IMR-90 (cell line): Measurements from ENCODE around the gene AQP12A. TPM values are rescaled to one million over a fixed set of nuclear protein-coding genes. Genes with fewer than 3 reads are reported as not detected.
A peak's percentile ranks its signal among the peaks of the same experiment; 100 is the strongest.
"Not testable (repeated sequence)": the region's sequence is repeated elsewhere in the genome, so short reads cannot be mapped to it uniquely, and the experiment has no call there.

ENCODE experiments used
- ATAC-seq: fragments of 200-7000 bp; cut with Tn5 transposase; 2 replicates; pipeline ENCODE4 v1.9.1; 2020; ENCODE audit warnings: low read depth, mild to moderate bottlenecking, moderate library complexity
- BruUV-seq: library from RNA; stranded (reverse); fragments of 400-500 nt; replicated peaks from 2 replicates; lab custom pipeline; 2021; lab: Mats Ljungman, UMichigan
- CTCF ChIA-PET: fragments of 300-600 bp; formaldehyde crosslinking; extraction: SDS; loops from one replicate; lab custom pipeline; 2021; ENCODE audit warnings: antibody characterized with exemption; lab: Yijun Ruan, JAX
- POLR2A ChIA-PET: fragments of 300-600 bp; sonication (Branson Sonifier 250); formaldehyde crosslinking; loops from one replicate; lab custom pipeline; 2022; ENCODE audit warnings: antibody characterized with exemption; ENCODE audit not compliant: unreplicated experiment; lab: Charles Lee
- DNase-seq: peaks from one replicate; pipeline ENCODE4 v3.0.0; 2013
- H2AFZ ChIP-seq: replicated peaks from 2 replicates; pipeline ENCODE3; 2013; ENCODE audit warnings: low read length, mild to moderate bottlenecking; ENCODE audit not compliant: poor library complexity
- H2AK5ac ChIP-seq: 2 replicates; pipeline ENCODE4 v1.6.1; 2013; ENCODE audit warnings: low read depth, low read length, inconsistent platforms
- H2AK9ac ChIP-seq: replicated peaks from 2 replicates; pipeline ENCODE3; 2013; ENCODE audit warnings: mild to moderate bottlenecking, low read depth, low read length, moderate library complexity; ENCODE audit not compliant: poor library complexity
- H2BK120ac ChIP-seq: 2 replicates; pipeline ENCODE4 v1.6.1; 2013; ENCODE audit warnings: low read depth, low read length, inconsistent platforms
- H2BK15ac ChIP-seq: 3 replicates; pipeline ENCODE4 v1.6.1; 2013; ENCODE audit warnings: low read depth, low read length, inconsistent platforms
- H2BK20ac ChIP-seq: 2 replicates; pipeline ENCODE4 v1.6.1; 2013; ENCODE audit warnings: low read depth, mild to moderate bottlenecking, inconsistent platforms, low read length, moderate library complexity
- H2BK5ac ChIP-seq: 2 replicates; pipeline ENCODE4 v1.6.1; 2013; ENCODE audit warnings: mild to moderate bottlenecking, low read depth, low read length, inconsistent platforms; ENCODE audit not compliant: poor library complexity, severe bottlenecking
- H3K14ac ChIP-seq: replicated peaks from 2 replicates; pipeline ENCODE4 v1.6.1; 2013; ENCODE audit warnings: low read depth, low read length, inconsistent platforms
- H3K18ac ChIP-seq: 2 replicates; pipeline ENCODE4 v1.6.1; 2013; ENCODE audit warnings: low read depth, low read length, control low read depth
- H3K23ac ChIP-seq: 2 replicates; pipeline ENCODE4 v1.6.1; 2013; ENCODE audit warnings: low read depth, low read length, inconsistent platforms
- H3K27ac ChIP-seq: 2 replicates; pipeline ENCODE4 v1.5.1; 2013; ENCODE audit warnings: mild to moderate bottlenecking, control low read depth, low read length; ENCODE audit not compliant: insufficient read depth
- H3K27me3 ChIP-seq: 2 replicates; pipeline ENCODE4 v1.6.1; 2013; ENCODE audit warnings: low read length; ENCODE audit not compliant: control insufficient read depth, insufficient read depth
- H3K36me3 ChIP-seq: 2 replicates; pipeline ENCODE4 v1.6.1; 2013; ENCODE audit warnings: low read length, mixed read lengths; ENCODE audit not compliant: control insufficient read depth, insufficient read depth
- H3K4ac ChIP-seq: 2 replicates; pipeline ENCODE4 v1.6.1; 2013; ENCODE audit warnings: low read depth, low read length, inconsistent platforms
- H3K4me1 ChIP-seq: 2 replicates; pipeline ENCODE4 v1.6.1; 2013; ENCODE audit warnings: low read length, mixed read lengths; ENCODE audit not compliant: control insufficient read depth, insufficient read depth
- H3K4me2 ChIP-seq: 2 replicates; pipeline ENCODE4 v1.6.1; 2013; ENCODE audit warnings: low read depth, mild to moderate bottlenecking, control low read depth, low read length, moderate library complexity
- H3K4me3 ChIP-seq: 2 replicates; pipeline ENCODE4 v1.5.1; 2013; ENCODE audit warnings: low read depth, mild to moderate bottlenecking, control low read depth, low read length, moderate library complexity; ENCODE audit not compliant: insufficient read depth
- H3K56ac ChIP-seq: 2 replicates; pipeline ENCODE4 v1.6.1; 2013; ENCODE audit warnings: low read length, inconsistent platforms; ENCODE audit not compliant: insufficient read depth; ENCODE audit errors: extremely low read depth
- H3K79me1 ChIP-seq, 2 experiments: 2 replicates each; pipeline ENCODE4 v1.6.1; 2013; ENCODE audit warnings: low read length in 2 of 2, inconsistent platforms in 1 of 2, low read depth in 1 of 2
- H3K9ac ChIP-seq: 2 replicates; pipeline ENCODE4 v1.6.1; 2013; ENCODE audit warnings: low read depth, low read length, control low read depth
- H3K9me1 ChIP-seq: 2 replicates; pipeline ENCODE4 v1.6.1; 2013; ENCODE audit warnings: low read length, inconsistent platforms; ENCODE audit not compliant: insufficient read depth
- H3K9me3 ChIP-seq: 2 replicates; pipeline ENCODE4 v1.6.1; 2013; ENCODE audit warnings: low read length; ENCODE audit not compliant: control insufficient read depth, insufficient read depth
- H4K20me1 ChIP-seq: 2 replicates; pipeline ENCODE4 v1.6.1; 2013; ENCODE audit warnings: low read length, inconsistent platforms; ENCODE audit not compliant: insufficient read depth
- H4K5ac ChIP-seq: 2 replicates; pipeline ENCODE4 v1.6.1; 2013; ENCODE audit warnings: mild to moderate bottlenecking, low read depth, low read length, control low read depth
- H4K8ac ChIP-seq, 2 experiments: 2 replicates each; pipeline ENCODE4 v1.6.1; 2013; ENCODE audit warnings: low read depth in 2 of 2, low read length in 2 of 2, control low read depth in 1 of 2, inconsistent platforms in 1 of 2
- H4K91ac ChIP-seq: 2 replicates; pipeline ENCODE4 v1.6.1; 2013; ENCODE audit warnings: low read depth, low read length, inconsistent platforms; ENCODE audit not compliant: insufficient read depth
- WGBS, 2 experiments: methylation state at CpG; one replicate each; pipeline versions ENCODE4 v1.1.5 to v1.1.7; 2013; ENCODE audit warnings: missing lambda C conversion rate in 2 of 2; ENCODE audit not compliant: insufficient read length in 1 of 2; ENCODE audit errors: extremely low coverage in 2 of 2; 5-methylcytosine and 5-hydroxymethylcytosine counted together
- dilution Hi-C: fragments of 300-500 bp; cut with HindIII; formaldehyde crosslinking; loops from one replicate; pipeline ENCODE4 v1.14.3; 2018; ENCODE audit warnings: low sequenced_read_pairs; ENCODE audit not compliant: unreplicated experiment
- in situ Hi-C: fragments of 300-500 bp; cut with MboI; formaldehyde crosslinking; loops from 3 replicates; pipeline ENCODE4 v1.14.3; 2019; ENCODE audit warnings: low sequenced_read_pairs, inconsistent platforms, mixed read lengths
- intact Hi-C: fragments of 100-400 bp; cut with micrococcal nuclease; formaldehyde crosslinking; loops from 2 replicates; pipeline ENCODE4 v1.10.0; 2022
- polyA plus RNA-seq, 3 experiments: library from polyadenylated mRNA; depleted of rRNA; stranded (reverse); fragments of >200 nt; gene quantifications; 2 replicates each; pipeline ENCODE4 v1.2.3, GENCODE V29; 2012; ENCODE audit warnings: low replicate concordance in 1 of 3
- total RNA-seq: library from RNA; depleted of rRNA; stranded (reverse); fragments of >200 nt; gene quantifications from 2 replicates; pipeline ENCODE4 v1.2.3, GENCODE V29; 2012

The AQP12A gene
- total and polyA plus RNA-seq, 2 of the 4 experiments (the other 2 are of a cell fraction): not detected

DNA sequence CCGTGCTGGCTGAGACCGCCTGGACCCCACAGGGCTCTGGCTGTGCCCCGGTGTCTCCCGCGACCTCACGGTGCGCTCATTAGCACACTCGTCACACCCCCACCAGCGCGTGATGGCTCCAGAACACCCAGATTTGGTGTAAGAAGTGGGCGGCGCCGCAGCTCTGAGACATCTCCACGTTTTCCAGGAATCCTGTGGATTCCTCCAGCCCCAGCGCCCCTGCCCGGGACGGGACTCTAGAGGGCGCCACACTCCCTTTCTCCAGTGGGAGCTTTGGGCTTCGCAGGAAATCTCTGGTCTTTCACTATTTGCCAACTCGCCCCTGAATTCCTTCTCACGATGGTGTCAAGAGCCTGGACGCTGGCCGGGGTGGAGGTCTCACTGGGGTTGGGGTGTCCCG lies 16.3 kb upstream of the AQP12A start:
- in situ Hi-C loops, H2AK9ac ChIP-seq, H3K4me1 ChIP-seq, H3K27ac ChIP-seq, CTCF ChIA-PET, DNase-seq, H2BK20ac ChIP-seq, H2AK5ac ChIP-seq, H3K79me1 ChIP-seq, POLR2A ChIA-PET, H3K18ac ChIP-seq, H2BK120ac ChIP-seq, H3K14ac ChIP-seq, H2AFZ ChIP-seq, H4K20me1 ChIP-seq, H2BK15ac ChIP-seq, H4K91ac ChIP-seq, BruUV-seq, H3K4ac ChIP-seq, H3K23ac ChIP-seq, H2BK5ac ChIP-seq, H4K5ac ChIP-seq, H3K9ac ChIP-seq, H4K8ac ChIP-seq, H3K36me3 ChIP-seq, intact Hi-C loops, dilution Hi-C loops, H3K4me3 ChIP-seq, H3K56ac ChIP-seq, H3K9me3 ChIP-seq, H3K4me2 ChIP-seq, H3K9me1 ChIP-seq: not testable (repeated sequence)
- ATAC-seq: peak; percentile 84
- H3K27me3 ChIP-seq: peaks cover 21% of the 10 kb centered on the region
- no CpG with 5 or more reads among the region's 24 CpGs for WGBS, 2 experiments

DNA sequence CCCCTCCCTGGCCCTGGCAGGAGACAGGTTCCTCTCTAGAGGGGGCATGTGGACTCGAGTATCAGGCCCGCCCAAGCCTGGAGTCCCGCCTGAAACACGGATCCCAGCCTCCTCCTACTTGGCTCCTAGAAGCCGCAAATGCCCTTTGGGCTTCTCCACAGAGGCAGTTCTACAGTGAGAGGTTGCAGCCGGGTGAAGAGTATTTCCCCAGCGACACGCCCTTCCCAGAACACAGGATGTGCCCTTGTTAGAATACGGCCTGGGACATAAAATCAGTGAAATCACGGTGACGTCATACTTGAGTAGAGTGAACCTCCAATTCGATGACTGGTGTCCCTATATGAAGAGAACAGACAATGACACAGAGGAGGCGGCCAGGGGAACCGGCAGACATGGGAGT lies 13.6 kb upstream of the AQP12A start:
- H2BK15ac ChIP-seq, H3K56ac ChIP-seq, H4K8ac ChIP-seq, H2BK5ac ChIP-seq, H2AK9ac ChIP-seq, CTCF ChIA-PET, H3K14ac ChIP-seq, H2AK5ac ChIP-seq, H3K4me1 ChIP-seq, in situ Hi-C loops, intact Hi-C loops, H3K4me2 ChIP-seq, H2AFZ ChIP-seq, H3K79me1 ChIP-seq, H3K9me1 ChIP-seq, DNase-seq, H2BK120ac ChIP-seq, ATAC-seq, H3K9me3 ChIP-seq, H3K4me3 ChIP-seq, POLR2A ChIA-PET, H4K5ac ChIP-seq, H4K20me1 ChIP-seq, dilution Hi-C loops, BruUV-seq, H3K4ac ChIP-seq, H3K36me3 ChIP-seq, H3K27ac ChIP-seq, H3K9ac ChIP-seq, H3K18ac ChIP-seq, H3K27me3 ChIP-seq, H3K23ac ChIP-seq, H4K91ac ChIP-seq, H2BK20ac ChIP-seq: not testable (repeated sequence)
- no CpG with 5 or more reads among the region's 14 CpGs for WGBS, 2 experiments
